RKO (cell line): ENCODE data around the gene MTX1.

Source experiments
- DNase-seq: peaks from one replicate; pipeline ENCODE4 v3.0.0-alpha.2; 2016; ENCODE audit warnings: low spot score

The MTX1 gene

DNA sequence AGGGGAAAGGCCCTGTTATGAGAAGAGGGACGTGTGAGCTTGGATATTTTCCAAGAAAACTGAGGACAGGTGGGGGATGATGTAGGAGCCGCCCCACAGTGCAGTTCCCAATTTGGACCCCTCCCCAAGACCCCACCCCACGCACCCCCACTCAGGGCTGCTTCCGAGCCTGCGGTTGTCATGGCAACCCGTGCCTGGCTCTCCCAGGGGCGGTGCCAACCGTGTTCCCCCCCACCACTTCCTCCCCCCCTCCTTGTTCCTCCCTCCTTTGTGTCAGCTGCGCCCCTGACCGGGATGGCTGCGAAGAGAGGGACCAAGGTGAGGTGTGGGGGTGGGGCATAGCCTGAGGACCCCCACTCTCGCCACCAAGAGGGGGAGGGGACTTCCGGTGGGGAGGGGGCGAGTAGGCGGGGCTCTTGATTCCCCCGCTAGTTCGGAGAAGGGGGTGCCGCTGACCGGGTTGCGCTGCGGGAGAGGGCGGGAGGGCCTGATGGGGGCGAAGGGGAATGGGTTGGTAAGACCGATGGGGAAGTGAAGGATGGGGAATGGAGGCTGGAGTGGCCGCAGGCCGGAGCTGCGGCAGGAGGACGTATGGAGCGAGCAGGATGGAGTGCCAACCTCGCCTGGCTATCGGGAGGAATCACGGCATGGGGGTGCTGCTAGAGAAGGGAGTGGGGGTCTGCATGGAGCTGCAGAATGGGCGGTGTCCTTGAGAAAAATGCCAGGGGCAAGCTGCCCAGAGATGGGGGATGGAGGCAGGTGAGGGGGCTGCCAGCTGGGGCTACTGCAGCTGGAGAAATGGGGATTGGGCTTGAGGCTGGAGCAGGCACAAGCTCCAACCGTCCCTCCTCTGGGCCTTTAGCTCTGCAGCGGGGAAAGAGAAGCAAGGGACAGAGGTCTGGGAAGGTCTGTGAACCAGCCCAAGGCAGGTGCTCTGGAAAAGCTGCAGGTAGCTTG lies 33.9 kb upstream of the MTX1 start:
- DNase-seq = no peak

DNA sequence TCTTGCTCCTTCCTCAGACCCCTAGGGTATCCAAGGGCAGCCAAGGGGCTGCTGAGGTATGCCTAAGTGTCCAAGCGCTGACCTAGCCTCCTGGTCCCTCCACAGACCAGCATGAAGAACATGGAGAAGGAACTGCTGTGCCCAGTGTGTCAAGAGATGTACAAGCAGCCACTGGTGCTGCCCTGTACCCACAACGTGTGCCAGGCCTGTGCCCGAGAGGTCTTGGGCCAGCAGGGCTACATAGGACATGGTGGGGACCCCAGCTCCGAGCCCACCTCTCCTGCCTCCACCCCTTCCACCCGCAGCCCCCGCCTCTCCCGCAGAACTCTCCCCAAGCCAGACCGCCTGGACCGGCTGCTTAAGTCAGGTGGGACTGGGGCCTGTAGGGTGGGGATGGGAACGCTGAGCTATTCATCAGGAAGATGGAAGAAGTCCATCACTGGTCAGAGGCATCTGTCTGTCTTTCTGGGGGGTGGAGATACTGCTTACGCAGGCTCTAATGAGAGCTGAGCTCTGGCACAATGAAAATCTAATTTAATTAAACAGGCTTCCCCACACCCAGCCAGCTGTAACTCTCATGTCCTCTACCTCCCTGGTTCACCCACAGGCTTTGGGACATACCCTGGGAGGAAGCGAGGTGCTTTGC lies 33.1 kb upstream of the MTX1 start:
- DNase-seq = no peak

DNA sequence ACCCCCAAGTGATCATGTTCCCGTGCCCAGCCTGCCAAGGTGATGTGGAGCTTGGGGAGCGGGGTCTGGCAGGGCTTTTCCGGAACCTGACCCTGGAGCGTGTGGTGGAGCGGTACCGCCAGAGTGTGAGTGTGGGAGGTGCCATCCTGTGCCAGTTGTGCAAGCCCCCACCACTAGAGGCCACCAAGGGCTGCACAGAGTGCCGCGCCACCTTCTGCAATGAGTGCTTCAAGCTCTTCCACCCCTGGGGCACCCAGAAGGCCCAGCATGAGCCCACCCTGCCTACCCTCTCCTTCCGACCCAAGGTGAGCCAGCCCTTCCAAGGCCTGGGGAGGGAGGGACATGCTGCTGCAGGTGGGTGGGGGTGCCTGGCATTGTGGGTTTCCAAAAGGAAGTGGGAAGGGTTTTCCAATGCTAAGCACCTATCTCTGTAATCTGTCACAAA lies 32.5 kb upstream of the MTX1 start:
- no peak for DNase-seq

DNA sequence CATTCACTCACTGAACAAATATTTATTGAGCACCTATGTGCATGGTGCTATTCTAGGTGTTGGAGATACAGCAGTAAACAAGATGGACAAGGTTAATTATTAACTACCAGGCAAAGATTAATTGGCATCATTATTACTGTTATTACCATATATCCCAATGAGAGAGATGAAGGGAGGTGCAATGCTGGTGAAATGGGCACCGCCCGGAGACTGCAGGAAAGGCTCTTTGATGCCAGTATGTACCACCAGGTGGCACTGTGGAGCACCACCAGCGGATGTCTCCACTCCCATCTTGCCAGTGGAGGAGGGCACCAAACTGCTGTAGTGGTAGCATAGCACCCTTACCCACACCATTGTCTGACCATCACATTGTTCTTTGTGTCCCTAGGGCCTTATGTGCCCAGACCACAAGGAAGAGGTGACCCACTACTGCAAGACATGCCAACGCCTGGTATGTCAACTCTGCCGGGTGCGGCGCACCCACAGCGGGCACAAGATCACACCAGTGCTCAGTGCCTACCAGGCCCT lies 31.9 kb upstream of the MTX1 start:
- DNase-seq = peak; percentile 75

DNA sequence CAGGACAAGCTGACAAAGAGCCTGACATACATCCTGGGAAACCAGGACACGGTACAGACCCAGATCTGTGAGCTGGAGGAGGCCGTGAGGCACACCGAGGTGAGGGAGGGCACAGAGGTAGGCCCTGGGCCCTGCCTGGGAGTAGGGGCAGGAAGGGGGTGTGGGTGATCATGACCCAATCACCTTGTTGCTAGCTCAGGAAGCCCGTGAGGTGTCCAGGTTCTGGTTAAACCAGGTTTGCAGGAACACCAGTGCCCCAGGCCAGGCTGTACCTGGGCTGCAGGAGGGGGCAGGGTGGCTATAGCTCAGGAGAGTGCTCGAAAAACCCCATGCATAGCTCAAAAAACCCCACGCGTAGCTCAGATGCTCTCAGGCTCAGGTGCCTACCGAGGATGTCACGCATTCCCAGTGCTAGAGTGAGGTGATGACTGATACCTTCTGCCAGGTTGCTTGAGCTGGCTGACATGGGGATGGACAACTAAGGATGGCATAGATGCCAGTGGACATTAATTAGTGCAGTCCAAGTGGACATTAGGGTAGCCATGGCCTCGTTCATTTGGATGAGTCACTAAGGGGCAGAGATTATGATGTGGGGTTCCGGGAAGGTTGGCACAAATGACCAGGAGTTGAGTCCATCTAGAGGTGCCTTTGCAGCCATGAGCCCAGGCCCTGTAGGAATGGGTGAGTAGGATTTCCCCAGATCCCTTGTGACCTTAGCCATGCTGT lies 31.1 kb upstream of the MTX1 start:
- DNase-seq = no peak

DNA sequence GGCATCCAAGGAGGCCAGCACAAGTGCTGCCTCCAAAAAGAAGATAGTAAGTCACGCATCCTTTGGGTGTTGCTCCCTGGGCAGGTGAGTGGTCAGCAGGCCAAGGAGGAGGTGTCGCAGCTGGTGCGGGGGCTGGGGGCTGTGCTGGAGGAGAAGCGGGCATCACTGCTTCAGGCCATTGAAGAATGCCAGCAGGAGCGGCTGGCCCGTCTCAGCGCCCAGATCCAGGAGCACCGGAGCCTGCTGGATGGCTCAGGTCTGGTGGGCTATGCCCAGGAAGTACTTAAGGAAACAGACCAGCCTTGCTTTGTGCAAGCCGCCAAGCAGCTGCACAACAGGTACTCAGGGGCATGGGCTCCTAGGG lies 30.6 kb upstream of the MTX1 start:
- no peak for DNase-seq

DNA sequence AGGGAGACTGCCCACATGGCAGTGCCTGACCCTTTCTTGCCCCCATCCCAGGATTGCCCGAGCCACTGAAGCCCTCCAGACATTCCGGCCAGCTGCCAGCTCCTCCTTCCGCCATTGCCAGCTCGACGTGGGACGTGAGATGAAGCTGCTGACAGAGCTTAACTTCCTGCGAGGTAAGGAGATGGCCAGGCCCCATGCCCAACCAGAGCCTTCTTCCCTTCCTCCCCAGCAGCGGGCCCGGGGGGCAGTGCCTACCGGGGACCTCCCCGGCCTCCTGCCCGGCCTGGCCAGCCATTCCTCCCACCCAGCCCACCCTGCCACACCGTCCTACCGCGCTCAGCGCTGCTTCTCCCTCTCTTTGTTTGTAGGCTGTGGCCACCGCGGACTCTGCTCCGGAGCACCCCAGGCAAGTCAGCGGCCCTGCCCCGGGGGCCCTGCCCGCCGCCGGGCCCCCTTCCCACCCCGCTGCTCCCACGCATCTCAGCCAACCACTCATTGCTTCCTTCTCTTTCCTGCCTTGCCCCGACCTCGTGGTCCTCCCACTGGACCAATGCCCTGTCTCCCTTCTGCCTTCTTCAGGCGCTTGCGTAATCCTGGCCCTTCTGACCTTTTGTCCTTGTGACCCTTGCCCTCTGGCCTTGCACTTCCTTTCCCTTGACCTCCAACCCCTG lies 29.9 kb upstream of the MTX1 start:
- DNase-seq = no peak

DNA sequence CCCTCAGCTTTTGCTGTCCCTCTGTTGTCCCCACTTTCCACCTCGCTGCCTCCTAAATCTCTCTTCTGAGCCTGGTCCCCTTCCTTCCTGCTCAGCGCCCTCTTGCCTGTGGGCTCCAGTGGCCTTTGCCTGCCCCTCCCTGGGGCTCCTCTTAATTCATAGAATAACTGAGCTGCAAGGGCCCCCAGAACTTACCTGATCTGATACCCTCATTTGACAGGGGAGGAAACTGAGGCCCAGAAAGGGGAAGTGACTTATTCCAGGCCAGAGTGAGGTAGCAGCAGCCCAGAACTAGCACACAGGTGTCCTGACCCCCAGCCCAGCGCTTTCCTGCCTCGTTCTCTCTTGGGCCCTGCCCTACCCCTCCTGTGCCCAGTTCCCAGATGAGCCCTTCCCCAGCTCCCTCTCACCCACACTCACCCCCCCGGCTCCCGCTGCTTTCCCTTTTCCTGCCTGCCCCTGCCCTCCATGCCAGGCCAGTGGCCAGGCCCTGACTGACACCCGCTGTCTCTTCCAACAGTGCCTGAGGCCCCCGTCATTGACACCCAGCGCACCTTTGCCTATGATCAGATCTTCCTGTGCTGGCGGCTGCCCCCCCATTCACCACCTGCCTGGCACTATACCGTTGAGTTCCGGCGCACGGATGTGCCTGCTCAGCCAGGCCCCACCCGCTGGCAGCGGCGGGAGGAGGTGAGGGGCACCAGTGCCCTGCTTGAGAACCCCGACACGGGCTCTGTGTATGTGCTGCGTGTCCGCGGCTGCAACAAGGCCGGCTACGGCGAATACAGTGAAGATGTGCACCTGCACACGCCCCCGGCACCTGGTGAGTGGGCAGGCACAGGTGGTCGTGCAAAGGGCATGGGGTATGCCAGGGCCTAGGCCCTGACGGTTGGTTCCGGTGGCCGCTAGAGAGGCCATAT lies 29.1 kb upstream of the MTX1 start:
- no peak for DNase-seq

DNA sequence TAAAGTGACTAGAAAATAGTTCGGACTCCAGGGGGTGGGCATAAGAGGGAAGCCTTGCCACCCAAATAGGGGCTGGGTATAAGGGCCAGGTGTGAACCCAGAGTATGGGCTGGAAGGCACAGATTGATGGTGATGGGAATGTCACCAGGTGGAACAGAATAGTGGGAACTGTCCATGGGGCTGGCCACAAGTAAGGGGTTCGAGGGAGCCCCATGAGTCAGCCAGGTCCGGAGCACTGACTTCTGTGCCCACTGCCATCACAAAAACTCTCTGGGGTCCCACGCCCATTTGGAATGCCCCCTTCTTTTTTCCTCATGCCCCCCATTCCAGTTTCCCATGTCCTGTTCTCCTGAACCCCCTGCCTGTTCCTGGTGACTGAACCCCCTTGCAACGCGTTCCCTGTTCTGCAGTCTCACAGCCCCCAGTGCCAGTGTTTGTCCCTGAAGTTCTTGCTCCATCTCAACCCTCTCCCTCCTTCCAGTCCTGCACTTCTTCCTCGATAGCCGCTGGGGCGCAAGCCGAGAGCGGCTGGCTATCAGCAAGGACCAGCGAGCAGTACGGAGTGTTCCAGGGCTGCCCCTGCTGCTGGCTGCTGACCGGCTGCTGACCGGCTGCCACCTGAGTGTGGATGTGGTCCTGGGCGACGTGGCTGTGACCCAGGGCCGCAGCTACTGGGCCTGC lies 27.0 kb upstream of the MTX1 start:
- DNase-seq = no peak

DNA sequence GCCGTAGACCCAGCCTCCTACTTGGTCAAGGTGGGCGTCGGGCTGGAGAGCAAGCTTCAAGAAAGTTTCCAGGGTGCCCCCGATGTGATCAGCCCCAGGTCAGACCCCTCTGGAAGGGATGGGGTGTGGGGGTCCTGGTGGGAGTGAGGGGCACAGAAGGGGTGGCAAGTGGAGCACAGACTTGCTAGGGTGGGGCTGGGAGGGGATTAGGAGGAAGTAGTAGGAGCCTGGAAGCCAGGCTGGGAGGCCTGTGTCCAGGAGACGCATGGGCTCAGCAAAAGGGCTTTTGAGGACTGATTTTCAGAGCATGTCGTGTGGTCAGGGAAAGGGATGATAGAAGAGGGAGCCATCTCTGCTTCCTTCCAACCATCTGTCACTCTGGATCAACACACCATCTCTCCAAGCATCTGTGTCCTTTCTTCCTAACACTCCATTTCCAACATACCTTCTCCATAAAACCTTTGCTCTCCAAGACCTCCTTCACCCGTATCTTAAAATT lies 26.4 kb upstream of the MTX1 start:
- DNase-seq = no peak

DNA sequence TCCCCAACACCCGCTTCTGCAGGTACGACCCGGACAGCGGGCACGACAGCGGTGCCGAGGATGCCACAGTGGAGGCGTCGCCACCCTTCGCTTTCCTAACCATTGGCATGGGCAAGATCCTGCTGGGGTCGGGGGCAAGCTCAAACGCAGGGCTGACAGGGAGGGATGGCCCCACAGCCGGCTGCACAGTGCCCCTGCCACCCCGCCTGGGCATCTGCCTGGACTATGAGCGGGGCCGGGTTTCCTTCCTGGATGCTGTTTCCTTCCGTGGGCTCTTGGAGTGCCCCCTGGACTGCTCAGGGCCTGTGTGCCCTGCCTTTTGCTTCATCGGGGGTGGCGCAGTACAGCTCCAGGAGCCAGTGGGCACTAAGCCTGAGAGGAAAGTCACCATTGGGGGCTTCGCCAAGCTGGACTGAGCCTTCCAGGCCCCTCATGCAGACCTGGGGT lies 24.7 kb upstream of the MTX1 start:
- DNase-seq = no peak

DNA sequence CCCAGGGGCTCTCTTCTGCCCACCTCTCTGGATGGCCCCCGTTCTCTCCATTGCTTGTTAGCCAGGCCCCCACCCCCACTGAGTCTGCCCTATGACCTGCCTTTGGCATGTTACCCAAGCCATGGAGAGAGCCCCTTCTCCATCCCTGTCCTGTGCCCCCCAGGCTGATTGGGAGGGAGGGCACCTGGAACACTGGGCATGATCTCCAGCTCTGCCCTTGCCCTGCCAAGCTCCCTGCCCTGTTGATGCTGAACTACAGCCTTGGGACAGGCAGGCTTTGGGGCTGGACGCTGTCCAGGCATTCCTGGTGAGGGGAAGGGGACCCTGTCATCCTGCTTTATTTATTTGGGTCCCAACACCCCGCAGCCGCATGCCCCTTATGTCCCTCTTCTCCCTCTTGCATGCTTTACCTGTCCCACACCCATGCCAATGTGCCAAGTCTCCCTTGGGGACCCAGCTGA lies 24.1 kb upstream of the MTX1 start:
- DNase-seq = no peak

DNA sequence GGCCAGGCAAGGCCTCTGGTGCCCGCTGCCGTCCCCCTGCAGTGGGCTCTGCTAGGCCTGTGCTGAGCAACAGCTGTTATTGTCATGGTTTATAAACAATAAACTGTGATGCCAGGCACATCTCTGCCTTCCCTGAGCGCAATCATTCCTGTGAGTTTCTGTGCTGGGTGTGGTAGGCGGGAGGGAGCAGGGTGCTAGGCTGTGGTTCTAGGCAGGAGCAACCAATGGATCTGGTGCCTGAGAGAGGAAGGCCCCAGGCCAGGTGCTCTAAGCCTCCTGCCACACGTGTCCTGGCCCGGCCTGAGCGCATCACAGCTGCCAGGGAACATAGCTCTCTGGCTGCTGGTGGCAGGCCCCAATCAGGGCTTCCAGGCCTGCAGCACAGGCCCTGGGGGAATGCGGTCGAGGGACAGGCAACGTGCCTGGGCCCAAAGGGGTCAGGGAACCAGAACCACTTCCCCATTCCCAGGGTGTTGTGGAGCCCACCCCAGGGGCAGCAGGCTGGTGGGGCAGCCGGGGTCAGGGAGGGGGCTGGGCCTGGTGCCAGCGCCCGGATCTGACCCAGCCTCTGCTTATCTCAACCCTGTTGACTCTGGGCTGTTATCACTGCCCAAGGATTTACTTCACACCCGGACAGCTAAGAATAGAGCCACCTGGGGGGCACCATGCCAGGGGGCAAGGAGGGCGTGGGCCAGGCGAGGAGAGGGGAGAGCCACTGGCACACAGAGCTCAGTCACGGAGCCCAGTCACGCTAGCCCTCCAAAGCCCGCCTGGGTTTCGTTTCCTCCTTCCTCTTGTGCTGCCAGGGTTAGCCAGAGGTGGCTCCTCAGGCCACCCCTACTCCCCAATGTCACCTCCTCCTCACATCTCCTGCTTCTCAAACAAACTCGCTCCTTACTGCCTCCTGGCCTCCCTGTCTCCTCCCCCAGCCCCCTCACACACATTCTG lies 23.4 kb upstream of the MTX1 start:
- no peak for DNase-seq

DNA sequence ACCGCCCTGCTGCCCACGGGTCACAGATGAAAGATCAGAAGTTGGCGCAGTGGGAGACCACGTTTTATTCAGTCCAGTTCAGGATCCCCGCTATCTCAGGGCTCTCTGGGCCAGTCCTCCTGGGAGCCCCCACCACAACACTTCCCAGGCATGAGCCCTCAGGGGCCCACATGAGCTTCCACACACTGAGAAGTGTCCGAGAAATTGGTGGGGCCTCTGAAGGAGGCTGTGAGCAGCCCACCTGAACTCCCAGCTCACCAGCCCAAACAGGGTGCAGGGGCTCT lies 22.8 kb upstream of the MTX1 start:
- no peak for DNase-seq

DNA sequence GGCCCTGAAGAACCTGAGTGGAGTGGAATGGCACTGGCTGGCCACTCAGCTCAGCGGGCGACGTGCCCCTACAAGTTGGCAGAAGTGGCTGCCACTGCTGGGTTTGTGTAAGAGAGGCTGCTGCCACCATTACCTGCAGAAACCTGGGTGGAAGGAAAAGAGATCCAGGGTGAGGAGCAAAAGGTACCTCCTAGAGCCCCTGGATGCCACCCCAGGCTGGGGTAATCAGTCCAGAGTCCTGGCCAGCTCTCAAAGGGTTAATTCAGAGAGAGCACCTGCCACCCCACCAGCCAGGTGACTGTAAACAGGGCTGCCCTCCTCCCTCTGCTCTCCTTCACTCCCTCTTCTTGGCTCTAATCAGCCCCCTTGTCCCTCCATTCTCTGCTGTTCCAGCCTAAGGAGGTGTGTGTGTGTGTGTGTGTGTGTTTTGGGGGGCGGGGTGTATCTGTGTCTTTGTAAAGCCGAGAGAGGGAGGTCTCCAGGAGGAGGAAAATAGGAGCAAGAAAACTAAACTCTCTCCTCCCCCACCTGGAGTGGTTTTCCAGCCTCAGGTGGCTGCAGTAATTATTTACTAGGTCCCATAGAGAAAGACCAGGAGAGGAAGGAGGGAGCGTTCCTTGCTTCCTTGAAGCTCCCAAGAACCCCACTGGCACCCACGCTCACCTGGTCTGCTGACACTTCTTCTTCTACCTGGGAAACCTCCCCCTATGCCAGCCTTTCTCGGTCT lies 22.3 kb upstream of the MTX1 start:
- no peak for DNase-seq

DNA sequence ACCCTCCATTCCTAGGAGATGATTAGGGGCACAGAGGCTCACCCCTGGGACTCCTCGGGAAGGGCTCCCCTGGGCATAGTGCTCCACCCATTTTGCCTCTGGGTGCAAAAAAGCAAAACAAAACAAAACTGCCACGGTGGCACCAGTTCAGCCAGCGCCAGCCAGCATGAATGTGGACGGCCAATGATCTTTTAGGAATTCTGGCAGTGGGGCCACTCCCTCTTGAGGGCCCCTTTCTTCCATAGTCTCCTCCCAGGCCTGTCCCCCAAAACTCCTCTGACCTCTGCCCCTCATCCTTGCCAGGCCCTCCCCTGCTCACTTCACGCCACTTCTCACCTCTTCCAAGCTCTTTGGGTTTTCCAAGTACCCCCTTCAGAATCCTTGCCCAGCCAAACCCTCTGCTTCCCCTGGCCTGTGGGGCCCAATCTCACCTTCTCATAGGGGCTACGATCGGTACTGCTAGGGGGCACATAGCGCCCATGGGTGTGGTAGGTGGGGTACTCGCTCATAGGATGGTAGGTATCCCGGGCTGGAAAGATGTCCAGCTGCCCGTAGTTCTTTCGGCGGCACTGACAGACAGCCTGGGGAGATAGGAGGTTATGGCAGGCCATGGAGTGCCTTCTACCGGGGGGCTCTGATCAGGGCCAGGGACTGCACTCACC lies 21.6 kb upstream of the MTX1 start:
- no peak for DNase-seq

DNA sequence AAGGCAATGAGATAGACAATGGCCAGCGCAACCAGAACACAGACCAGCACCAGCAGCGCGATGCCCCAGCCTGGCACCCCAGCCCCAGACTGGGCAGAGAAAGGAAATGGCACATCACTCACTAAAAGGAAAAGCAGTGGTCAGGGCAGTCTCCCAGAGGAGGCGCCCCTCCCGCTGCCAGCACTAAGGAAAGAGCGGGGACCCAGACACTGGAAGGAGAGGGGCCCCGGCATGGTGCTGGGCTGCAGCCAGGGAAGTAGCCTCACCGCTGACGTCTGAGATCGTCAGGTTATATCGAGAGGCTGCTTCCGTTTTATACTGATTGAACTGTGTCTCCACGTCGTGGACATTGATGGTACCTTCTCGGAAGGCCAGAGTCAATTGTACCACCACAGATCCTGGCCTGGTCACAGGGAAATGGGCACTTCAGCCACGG lies 21.0 kb upstream of the MTX1 start:
- DNase-seq = no peak

DNA sequence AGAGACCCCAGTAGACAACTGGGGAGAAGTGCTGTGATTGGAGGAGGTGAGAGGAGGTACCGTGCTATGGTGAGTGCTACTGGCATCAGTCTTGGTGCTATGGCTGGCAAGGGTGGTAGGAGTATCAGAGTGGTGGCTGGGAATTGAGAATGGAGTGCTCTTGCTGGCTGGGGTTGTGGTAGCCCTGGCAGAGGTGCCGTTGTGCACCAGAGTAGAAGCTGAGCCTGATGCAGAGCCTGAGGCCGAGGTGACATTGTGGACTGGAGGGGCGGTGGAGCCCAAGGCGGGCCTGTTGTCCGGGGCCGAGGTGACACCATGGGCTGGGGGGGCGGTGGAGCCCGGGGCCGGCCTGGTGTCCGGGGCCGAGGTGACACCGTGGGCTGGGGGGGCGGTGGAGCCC lies 20.2 kb upstream of the MTX1 start:
- DNase-seq = no peak
